HG02623 (cell line): Measurements from ENCODE around the gene ADAMTS12.
"Not testable (repeated sequence)": the region's sequence is repeated elsewhere in the genome, so short reads cannot be mapped to it uniquely, and the experiment has no call there.

ENCODE experiments used
- ATAC-seq: cut with Tn5 transposase; IDR thresholded peaks from one replicate; pipeline ENCODE4 v1.9.1; 2021; ENCODE audit warnings: moderate library complexity; ENCODE audit not compliant: unreplicated experiment

Gene ADAMTS12

GRCh38 chr5:33601881-33602280, 289.9 kb downstream of the ADAMTS12 start:
- no peak for ATAC-seq

GRCh38 chr5:33595303-33595702, 296.5 kb downstream of the ADAMTS12 start:
- ATAC-seq = no peak

GRCh38 chr5:33594006-33594405, 297.8 kb downstream of the ADAMTS12 start:
- no peak for ATAC-seq

- ATAC-seq = no peak
These were observed 299.5 kb downstream of the ADAMTS12 start for GRCh38 chr5:33592245-33592644.

- peak; percentile 58 for ATAC-seq
These were observed 303.0 kb downstream of the ADAMTS12 start for GRCh38 chr5:33588654-33589372.

- ATAC-seq = no peak
These were observed 308.5 kb downstream of the ADAMTS12 start for GRCh38 chr5:33583332-33583731.

GRCh38 chr5:33582417-33582816, 309.4 kb downstream of the ADAMTS12 start:
- ATAC-seq = no peak

- no peak for ATAC-seq
These were observed 312.0 kb downstream of the ADAMTS12 start for GRCh38 chr5:33579789-33580188.

GRCh38 chr5:33579152-33579551, 312.6 kb downstream of the ADAMTS12 start:
- ATAC-seq = no peak

- no peak for ATAC-seq
These were observed 314.8 kb downstream of the ADAMTS12 start for GRCh38 chr5:33576726-33577590.

GRCh38 chr5:33565324-33565723, 326.5 kb downstream of the ADAMTS12 start:
- no peak for ATAC-seq

GRCh38 chr5:33563983-33564908, 327.5 kb downstream of the ADAMTS12 start:
- no peak for ATAC-seq

GRCh38 chr5:33563530-33563929, 328.3 kb downstream of the ADAMTS12 start:
- ATAC-seq = no peak

- ATAC-seq = no peak
These were observed 333.3 kb downstream of the ADAMTS12 start for GRCh38 chr5:33558489-33558888.

- ATAC-seq = no peak
These were observed 334.2 kb downstream of the ADAMTS12 start for GRCh38 chr5:33557605-33558004.

- no peak for ATAC-seq
These were observed 335.2 kb downstream of the ADAMTS12 start for GRCh38 chr5:33556330-33557328.

- no peak for ATAC-seq
These were observed 341.7 kb downstream of the ADAMTS12 start for GRCh38 chr5:33549982-33550567.

- ATAC-seq = not testable (repeated sequence)
These were observed 352.0 kb downstream of the ADAMTS12 start for GRCh38 chr5:33539790-33540189.

- ATAC-seq = no peak
These were observed 352.6 kb downstream of the ADAMTS12 start for GRCh38 chr5:33539212-33539611.
